ENCODE measurements around the gene MCRS1. TPM values are rescaled to one million over a fixed set of nuclear protein-coding genes. Genes with fewer than 3 reads are reported as not detected.

Gene MCRS1
- total RNA-seq, 1 experiment from 2014 or later: 103 TPM

GRCh38 chr12:49609875-49610154 lies 41.9 kb upstream of the MCRS1 start:
- Mint-ChIP-seq H3K36me3 (ENCODE audit: insufficient read depth in 1 of 3, low read depth in 3 of 3) (no peaks in the 10 kb centered on the region), H3K9me3 (no peaks in the 10 kb centered on the region), H3K27ac (no peak overlapping the region), H3K4me3 (no peak overlapping the region), H3K4me1 (no peaks in the 10 kb centered on the region), H3K27me3 (ENCODE audit: low read depth) (peaks cover 17% of the 10 kb centered on the region)
- Histone ChIP-seq H3K4me1 (ENCODE audit: insufficient read depth, low read length) (no peaks in the 10 kb centered on the region), H3K27ac (ENCODE audit: insufficient read length, low read depth, low read length) (no peak overlapping the region), H4K5ac (ENCODE audit: insufficient read length, low read depth, low read length) (no peak overlapping the region), H3K4me2 (ENCODE audit: insufficient read depth, insufficient read length, low read length) (no peak overlapping the region), H2BK15ac (ENCODE audit: low read depth, low read length) (no peak overlapping the region), H2BK12ac (ENCODE audit: insufficient read length, low read depth, low read length) (no peak overlapping the region), H2AK5ac (ENCODE audit: insufficient read length, low read length) (no peak overlapping the region), H2BK20ac (ENCODE audit: low read depth, low read length, poor library complexity, severe bottlenecking) (no peak overlapping the region), H3K23ac (ENCODE audit: insufficient read length, low read depth, low read length) (no peak overlapping the region), H4K91ac (ENCODE audit: insufficient read length, low read depth, low read length) (no peak overlapping the region), H2BK120ac (ENCODE audit: low read depth, low read length, poor library complexity, severe bottlenecking) (no peak overlapping the region), H2BK5ac (ENCODE audit: insufficient read length, low read length) (no peak overlapping the region), H2AFZ (ENCODE audit: low read length) (no peak overlapping the region), H3T11ph (ENCODE audit: low read length) (no peak overlapping the region), H4K20me1 (ENCODE audit: control insufficient read depth, insufficient read depth, insufficient read length) (no peaks in the 10 kb centered on the region), H3K27me3 (ENCODE audit: insufficient read depth, low read length) (no peaks in the 10 kb centered on the region), H3K23me2 (ENCODE audit: insufficient read length, low read depth, low read length, poor library complexity, severe bottlenecking) (no peaks in the 10 kb centered on the region), H3K56ac (ENCODE audit: insufficient read length, low read depth, low read length) (no peak overlapping the region), H3K4ac (ENCODE audit: low read depth, low read length) (no peak overlapping the region), H3K14ac (ENCODE audit: insufficient read depth, low read length) (no peak overlapping the region), H3K79me1 (ENCODE audit: insufficient read depth, low read depth, low read length, poor library complexity, severe bottlenecking) (no peaks in the 10 kb centered on the region), H3K18ac (ENCODE audit: insufficient read length, low read depth, low read length) (no peak overlapping the region), H3K79me2 (ENCODE audit: insufficient read depth, low read length) (no peaks in the 10 kb centered on the region), H3K9me3 (ENCODE audit: control insufficient read depth, low read depth, low read length) (no peaks in the 10 kb centered on the region), H4K8ac (replicated peaks; ENCODE audit: insufficient read length, low read depth, low read length) (no peak overlapping the region), H3K9ac (ENCODE audit: extremely low read depth, insufficient read length, low read length) (no peak overlapping the region)
- TF ChIP-seq, protein P1, sequence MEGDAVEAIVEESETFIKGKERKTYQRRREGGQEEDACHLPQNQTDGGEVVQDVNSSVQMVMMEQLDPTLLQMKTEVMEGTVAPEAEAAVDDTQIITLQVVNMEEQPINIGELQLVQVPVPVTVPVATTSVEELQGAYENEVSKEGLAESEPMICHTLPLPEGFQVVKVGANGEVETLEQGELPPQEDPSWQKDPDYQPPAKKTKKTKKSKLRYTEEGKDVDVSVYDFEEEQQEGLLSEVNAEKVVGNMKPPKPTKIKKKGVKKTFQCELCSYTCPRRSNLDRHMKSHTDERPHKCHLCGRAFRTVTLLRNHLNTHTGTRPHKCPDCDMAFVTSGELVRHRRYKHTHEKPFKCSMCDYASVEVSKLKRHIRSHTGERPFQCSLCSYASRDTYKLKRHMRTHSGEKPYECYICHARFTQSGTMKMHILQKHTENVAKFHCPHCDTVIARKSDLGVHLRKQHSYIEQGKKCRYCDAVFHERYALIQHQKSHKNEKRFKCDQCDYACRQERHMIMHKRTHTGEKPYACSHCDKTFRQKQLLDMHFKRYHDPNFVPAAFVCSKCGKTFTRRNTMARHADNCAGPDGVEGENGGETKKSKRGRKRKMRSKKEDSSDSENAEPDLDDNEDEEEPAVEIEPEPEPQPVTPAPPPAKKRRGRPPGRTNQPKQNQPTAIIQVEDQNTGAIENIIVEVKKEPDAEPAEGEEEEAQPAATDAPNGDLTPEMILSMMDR (conservative IDR thresholded peaks at IDR 0.05): no peak
- DNase-seq: no peak
- WGBS (ENCODE audit: extremely low coverage, insufficient read length, low lambda C conversion rate): no CpG with 5 or more reads among the region's 1 CpG

All from H9 (cell line).